Loucy (cell line): ENCODE results near the gene IFT43.

Source experiments
- H2AFZ ChIP-seq: fragments of 200-600 bp; sonication (generic); 2 replicates; pipeline ENCODE4 v1.6.0; 2016; ENCODE audit warnings: antibody characterized with exemption, mild to moderate bottlenecking, low read length, moderate library complexity
- H3F3A ChIP-seq: fragments of 200-600 bp; 2 replicates; pipeline ENCODE4 v1.6.0; 2016; ENCODE audit warnings: antibody characterized with exemption, low read depth, mild to moderate bottlenecking
- H3K27me3 ChIP-seq: fragments of 200-600 bp; sonication (generic); 2 replicates; pipeline ENCODE4 v1.6.1; 2014; ENCODE audit warnings: low read length, mild to moderate bottlenecking; ENCODE audit not compliant: insufficient read depth, poor library complexity, severe bottlenecking
- H3K36me3 ChIP-seq: fragments of 200-600 bp; sonication (generic); 2 replicates; pipeline ENCODE4 v1.6.1; 2016; ENCODE audit warnings: low read length; ENCODE audit not compliant: insufficient read depth
- H3K4me1 ChIP-seq: fragments of 200-600 bp; sonication (generic); 2 replicates; pipeline ENCODE4 v1.5.1; 2014; ENCODE audit warnings: low read length, mild to moderate bottlenecking; ENCODE audit not compliant: insufficient read depth, poor library complexity, severe bottlenecking
- H3K4me2 ChIP-seq: fragments of 200-600 bp; sonication (generic); 2 replicates; pipeline ENCODE4 v1.6.0; 2014; ENCODE audit warnings: antibody characterized with exemption, low read length, low read depth, mild to moderate bottlenecking; ENCODE audit not compliant: poor library complexity, severe bottlenecking
- H3K4me3 ChIP-seq: fragments of 200-600 bp; sonication (generic); 2 replicates; pipeline ENCODE4 v1.5.1; 2014; ENCODE audit warnings: low read length, mild to moderate bottlenecking, mixed read lengths; ENCODE audit not compliant: poor library complexity, severe bottlenecking
- H3K79me2 ChIP-seq: fragments of 200-600 bp; sonication (generic); 2 replicates; pipeline ENCODE4 v1.6.1; 2014; ENCODE audit warnings: low read length; ENCODE audit not compliant: insufficient read depth
- H3K9ac ChIP-seq: fragments of 200-600 bp; sonication (generic); 2 replicates; pipeline ENCODE4 v1.6.0; 2014; ENCODE audit warnings: mild to moderate bottlenecking, low read depth, low read length, moderate library complexity; ENCODE audit not compliant: poor library complexity, severe bottlenecking
- H3K9me2 ChIP-seq: fragments of 200-600 bp; sonication (generic); replicated peaks from 2 replicates; pipeline ENCODE4 v1.6.1; 2016; ENCODE audit warnings: low read depth, low read length, mixed read lengths
- H3K9me3 ChIP-seq: fragments of 200-600 bp; sonication (generic); 2 replicates; pipeline ENCODE4 v1.6.1; 2014; ENCODE audit warnings: mild to moderate bottlenecking, antibody characterized with exemption, low read length, low read depth; ENCODE audit not compliant: insufficient read depth
- H4K20me1 ChIP-seq: fragments of 200-600 bp; sonication (generic); 2 replicates; pipeline ENCODE4 v1.6.0; 2014; ENCODE audit warnings: antibody characterized with exemption, low read length, mild to moderate bottlenecking; ENCODE audit not compliant: insufficient read depth, poor library complexity, severe bottlenecking
- EZH2phosphoT487 ChIP-seq: fragments of 200-600 bp; IDR thresholded peaks from 2 replicates; pipeline ENCODE4 v1.6.1; 2018; ENCODE audit warnings: antibody characterized with exemption, mild to moderate bottlenecking, moderate library complexity, borderline replicate concordance
- TF ChIP-seq, protein P1 (sequence below): fragments of 200-600 bp; sonication (generic); conservative IDR thresholded peaks from 2 replicates; pipeline ENCODE4 v1.5.1; 2014; ENCODE audit warnings: mild to moderate bottlenecking, antibody characterized with exemption, low read length

Gene IFT43

GRCh38 chr14:76126076-76126475 lies 140.5 kb downstream of the IFT43 start:
- no peaks in the 10 kb centered on the region for H3K79me2 ChIP-seq
- H3K36me3 ChIP-seq, result no peaks in the 10 kb centered on the region
- no peaks in the 10 kb centered on the region for H3K27me3 ChIP-seq
- no peak overlapping the region for H3K4me2 ChIP-seq
- H3K9me2 ChIP-seq, result no peaks in the 10 kb centered on the region
- H2AFZ ChIP-seq, result no peak overlapping the region
- H3K9ac ChIP-seq, result no peak overlapping the region
- TF ChIP-seq, protein P1, sequence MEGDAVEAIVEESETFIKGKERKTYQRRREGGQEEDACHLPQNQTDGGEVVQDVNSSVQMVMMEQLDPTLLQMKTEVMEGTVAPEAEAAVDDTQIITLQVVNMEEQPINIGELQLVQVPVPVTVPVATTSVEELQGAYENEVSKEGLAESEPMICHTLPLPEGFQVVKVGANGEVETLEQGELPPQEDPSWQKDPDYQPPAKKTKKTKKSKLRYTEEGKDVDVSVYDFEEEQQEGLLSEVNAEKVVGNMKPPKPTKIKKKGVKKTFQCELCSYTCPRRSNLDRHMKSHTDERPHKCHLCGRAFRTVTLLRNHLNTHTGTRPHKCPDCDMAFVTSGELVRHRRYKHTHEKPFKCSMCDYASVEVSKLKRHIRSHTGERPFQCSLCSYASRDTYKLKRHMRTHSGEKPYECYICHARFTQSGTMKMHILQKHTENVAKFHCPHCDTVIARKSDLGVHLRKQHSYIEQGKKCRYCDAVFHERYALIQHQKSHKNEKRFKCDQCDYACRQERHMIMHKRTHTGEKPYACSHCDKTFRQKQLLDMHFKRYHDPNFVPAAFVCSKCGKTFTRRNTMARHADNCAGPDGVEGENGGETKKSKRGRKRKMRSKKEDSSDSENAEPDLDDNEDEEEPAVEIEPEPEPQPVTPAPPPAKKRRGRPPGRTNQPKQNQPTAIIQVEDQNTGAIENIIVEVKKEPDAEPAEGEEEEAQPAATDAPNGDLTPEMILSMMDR, result no peak
- TF ChIP-seq EZH2phosphoT487, result no peak
- H3K4me3 ChIP-seq, result no peak overlapping the region
- H3K4me1 ChIP-seq, result no peaks in the 10 kb centered on the region
- H3K9me3 ChIP-seq, result no peaks in the 10 kb centered on the region
- no peaks in the 10 kb centered on the region for H4K20me1 ChIP-seq
- no peaks in the 10 kb centered on the region for H3F3A ChIP-seq

- no peaks in the 10 kb centered on the region for H3K79me2 ChIP-seq
- H3K4me2 ChIP-seq, result no peak overlapping the region
- H4K20me1 ChIP-seq, result no peaks in the 10 kb centered on the region
- no peak overlapping the region for H2AFZ ChIP-seq
- H3K4me3 ChIP-seq, result no peak overlapping the region
- H3K9me2 ChIP-seq, result no peaks in the 10 kb centered on the region
- no peaks in the 10 kb centered on the region for H3K4me1 ChIP-seq
- no peak overlapping the region for H3K9ac ChIP-seq
- H3K27me3 ChIP-seq, result no peaks in the 10 kb centered on the region
- H3K36me3 ChIP-seq, result no peaks in the 10 kb centered on the region
- no peaks in the 10 kb centered on the region for H3K9me3 ChIP-seq
- TF ChIP-seq, protein P1, result no peak
- TF ChIP-seq EZH2phosphoT487, result no peak
- no peaks in the 10 kb centered on the region for H3F3A ChIP-seq
Observed at GRCh38 chr14:76129851-76130576, 144.5 kb downstream of the IFT43 start.

GRCh38 chr14:76131071-76131965 lies 145.8 kb downstream of the IFT43 start:
- no peak overlapping the region for H3K4me2 ChIP-seq
- H4K20me1 ChIP-seq, result no peaks in the 10 kb centered on the region
- no peaks in the 10 kb centered on the region for H3K36me3 ChIP-seq
- H3K4me3 ChIP-seq, result no peak overlapping the region
- H2AFZ ChIP-seq, result no peak overlapping the region
- no peak overlapping the region for H3K9ac ChIP-seq
- TF ChIP-seq, protein P1, result no peak
- TF ChIP-seq EZH2phosphoT487, result no peak
- H3K9me2 ChIP-seq, result no peaks in the 10 kb centered on the region
- no peaks in the 10 kb centered on the region for H3K27me3 ChIP-seq
- H3F3A ChIP-seq, result no peaks in the 10 kb centered on the region
- H3K9me3 ChIP-seq, result no peaks in the 10 kb centered on the region
- H3K79me2 ChIP-seq, result no peaks in the 10 kb centered on the region
- no peaks in the 10 kb centered on the region for H3K4me1 ChIP-seq
